IPS DF 4.7 (cell line): ENCODE data around the gene TMEM245.

Experiments used
- DNase-seq: peaks from one replicate; pipeline ENCODE4 v3.0.0-alpha.2; 2013; ENCODE audit warnings: low spot score; ENCODE audit errors: extremely low read depth

The TMEM245 gene

GRCh38 chr9:109119439-109120203 is at the start of gene TMEM245:
Gene TMEM245, minus strand, starts transcription at chr9:109119947. Its CDS starts 34 bp downstream, at chr9:109119913.
- peak; percentile 93 for DNase-seq

- DNase-seq = no peak
Measured at GRCh38 chr9:109168170-109168569, 48.4 kb upstream of the TMEM245 start.

GRCh38 chr9:109167716-109168115 is 48.0 kb upstream of the TMEM245 start:
- DNase-seq = no peak

GRCh38 chr9:109166771-109167601 is 47.2 kb upstream of the TMEM245 start, which contains the start of gene FRRS1L:
Gene FRRS1L, minus strand, starts transcription at chr9:109167249. Its CDS starts 111 bp downstream, at chr9:109167138.
- DNase-seq = no peak

- DNase-seq = no peak
Measured at GRCh38 chr9:109166171-109166770, 46.5 kb upstream of the TMEM245 start.

- no peak for DNase-seq
Measured at GRCh38 chr9:109164042-109164441, 44.3 kb upstream of the TMEM245 start.

GRCh38 chr9:109163194-109163593 is 43.4 kb upstream of the TMEM245 start:
- DNase-seq = no peak

GRCh38 chr9:109162677-109163076 is 42.9 kb upstream of the TMEM245 start:
- no peak for DNase-seq

- no peak for DNase-seq
Measured at GRCh38 chr9:109161471-109161870, 41.7 kb upstream of the TMEM245 start.

- no peak for DNase-seq
Measured at GRCh38 chr9:109159583-109159982, 39.8 kb upstream of the TMEM245 start.

GRCh38 chr9:109158651-109159050 is 38.9 kb upstream of the TMEM245 start:
- DNase-seq = no peak

GRCh38 chr9:109156708-109157107 is 37.0 kb upstream of the TMEM245 start:
- no peak for DNase-seq

- DNase-seq = no peak
Measured at GRCh38 chr9:109150925-109151545, 31.3 kb upstream of the TMEM245 start.

GRCh38 chr9:109149722-109150121 is 30.0 kb upstream of the TMEM245 start:
- DNase-seq = no peak

- DNase-seq = no peak
Measured at GRCh38 chr9:109149089-109149488, 29.3 kb upstream of the TMEM245 start.

- DNase-seq = no peak
Measured at GRCh38 chr9:109145051-109145450, 25.3 kb upstream of the TMEM245 start.

- DNase-seq = no peak
Measured at GRCh38 chr9:109143881-109144562, 24.3 kb upstream of the TMEM245 start.

- no peak for DNase-seq
Measured at GRCh38 chr9:109141375-109141774, 21.6 kb upstream of the TMEM245 start.

- no peak for DNase-seq
Measured at GRCh38 chr9:109139851-109140250, 20.1 kb upstream of the TMEM245 start.

- DNase-seq = no peak
Measured at GRCh38 chr9:109138421-109138820, 18.7 kb upstream of the TMEM245 start.

GRCh38 chr9:109134167-109134578 is 14.4 kb upstream of the TMEM245 start:
- DNase-seq = no peak
